Measurements from ENCODE around the gene TMEM125. TPM values are rescaled to one million over a fixed set of nuclear protein-coding genes. Genes with fewer than 3 reads are reported as not detected.

Gene TMEM125
- total and polyA plus RNA-seq, 7 donors, result not detected

- TF ChIP-seq, protein P1, sequence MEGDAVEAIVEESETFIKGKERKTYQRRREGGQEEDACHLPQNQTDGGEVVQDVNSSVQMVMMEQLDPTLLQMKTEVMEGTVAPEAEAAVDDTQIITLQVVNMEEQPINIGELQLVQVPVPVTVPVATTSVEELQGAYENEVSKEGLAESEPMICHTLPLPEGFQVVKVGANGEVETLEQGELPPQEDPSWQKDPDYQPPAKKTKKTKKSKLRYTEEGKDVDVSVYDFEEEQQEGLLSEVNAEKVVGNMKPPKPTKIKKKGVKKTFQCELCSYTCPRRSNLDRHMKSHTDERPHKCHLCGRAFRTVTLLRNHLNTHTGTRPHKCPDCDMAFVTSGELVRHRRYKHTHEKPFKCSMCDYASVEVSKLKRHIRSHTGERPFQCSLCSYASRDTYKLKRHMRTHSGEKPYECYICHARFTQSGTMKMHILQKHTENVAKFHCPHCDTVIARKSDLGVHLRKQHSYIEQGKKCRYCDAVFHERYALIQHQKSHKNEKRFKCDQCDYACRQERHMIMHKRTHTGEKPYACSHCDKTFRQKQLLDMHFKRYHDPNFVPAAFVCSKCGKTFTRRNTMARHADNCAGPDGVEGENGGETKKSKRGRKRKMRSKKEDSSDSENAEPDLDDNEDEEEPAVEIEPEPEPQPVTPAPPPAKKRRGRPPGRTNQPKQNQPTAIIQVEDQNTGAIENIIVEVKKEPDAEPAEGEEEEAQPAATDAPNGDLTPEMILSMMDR (IDR thresholded peaks at IDR 0.05), result no peak
- no peaks in the 10 kb centered on the region for H3K4me1 ChIP-seq
- no peaks in the 10 kb centered on the region for H3K36me3 ChIP-seq (ENCODE audit: insufficient read depth in 1 of 2, low read depth in 1 of 2)
- H3K4me3 ChIP-seq, result no peak overlapping the region
- no peak overlapping the region for H3K27ac ChIP-seq
- intact Hi-C loops (cut with DNase I), result loop anchor here in 1 of 2 donors (10.0 kb wide), 1 partner anchor 1174 kb away; no protein-coding TSS in a partner anchor
- no peak for ATAC-seq
- no peaks in the 10 kb centered on the region for H3K9me3 ChIP-seq
- 69 to 80% (median 79%) methylated on average over 4 of the region's 4 CpGs for WGBS, 3 donors
- no peak for DNase-seq
- no peaks in the 10 kb centered on the region for H3K27me3 ChIP-seq (ENCODE audit: insufficient read depth in 3 of 3, low read length in 2 of 3)
Measured at GRCh38 chr1:43318831-43319230, 49.0 kb downstream of the TMEM125 start.

GRCh38 chr1:43319288-43319687 lies 49.5 kb downstream of the TMEM125 start:
- Histone ChIP-seq H3K9me3 (no peaks in the 10 kb centered on the region), H3K36me3 (ENCODE audit: insufficient read depth in 1 of 2, low read depth in 1 of 2) (no peaks in the 10 kb centered on the region), H3K27me3 (ENCODE audit: insufficient read depth in 3 of 3, low read length in 2 of 3) (no peaks in the 10 kb centered on the region), H3K4me3 (no peak overlapping the region), H3K4me1 (no peaks in the 10 kb centered on the region), H3K27ac (no peak overlapping the region)
- no peak for DNase-seq
- intact Hi-C loops (cut with DNase I), result loop anchor here in 1 of 2 donors (10.0 kb wide), 1 partner anchor 1174 kb away; no protein-coding TSS in a partner anchor
- 91 to 92% (median 92%) methylated on average over 5 of the region's 5 CpGs for whole genome bisulfite sequencing, 3 donors
- TF ChIP-seq, protein P1 (IDR thresholded peaks at IDR 0.05), result no peak
- no peak for ATAC-seq

- intact Hi-C loops (cut with DNase I), result loop anchor here in 1 of 2 donors (10.0 kb wide), 1 partner anchor 1175 kb away; no protein-coding TSS in a partner anchor
- H3K4me1 ChIP-seq, result no peaks in the 10 kb centered on the region
- DNase-seq, result no peak
- H3K27ac ChIP-seq, result no peak overlapping the region
- ATAC-seq, result no peak
- 65 to 93% (median 67%) methylated on average over 3 of the region's 3 CpGs for WGBS, 3 donors
- no peaks in the 10 kb centered on the region for H3K27me3 ChIP-seq (ENCODE audit: insufficient read depth in 3 of 3, low read length in 2 of 3)
- no peaks in the 10 kb centered on the region for H3K9me3 ChIP-seq
- H3K36me3 ChIP-seq (ENCODE audit: insufficient read depth in 1 of 2, low read depth in 1 of 2), result no peaks in the 10 kb centered on the region
- H3K4me3 ChIP-seq, result no peak overlapping the region
- TF ChIP-seq, protein P1 (IDR thresholded peaks at IDR 0.05), result no peak
Measured at GRCh38 chr1:43319766-43320165, 50.0 kb downstream of the TMEM125 start.

DNA sequence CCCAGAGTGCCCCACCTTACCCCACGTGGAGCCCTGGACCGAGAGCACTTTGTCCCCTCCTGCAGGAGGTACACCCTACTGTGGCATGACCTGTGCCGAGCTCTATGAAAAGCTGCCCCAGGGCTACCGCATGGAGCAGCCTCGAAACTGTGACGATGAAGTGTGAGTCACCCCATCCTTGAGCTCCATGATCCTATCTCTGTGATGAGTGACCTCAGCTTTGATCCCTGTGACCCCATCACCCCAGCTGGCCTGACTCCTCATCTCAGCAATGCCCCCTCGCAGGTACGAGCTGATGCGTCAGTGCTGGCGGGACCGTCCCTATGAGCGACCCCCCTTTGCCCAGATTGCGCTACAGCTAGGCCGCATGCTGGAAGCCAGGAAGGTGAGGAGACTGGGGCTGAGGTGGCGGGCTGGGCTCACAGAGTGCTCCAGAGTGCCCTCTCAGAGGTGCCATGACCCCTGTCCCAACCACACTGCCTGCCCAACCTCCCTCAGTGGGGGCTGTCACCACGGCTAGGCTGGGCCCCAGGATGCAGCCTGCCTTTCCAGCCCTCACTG lies 51.6 kb downstream of the TMEM125 start:
- H3K4me3 ChIP-seq, result no peak overlapping the region
- H3K4me1 ChIP-seq, result no peaks in the 10 kb centered on the region
- no peaks in the 10 kb centered on the region for H3K27me3 ChIP-seq (ENCODE audit: insufficient read depth in 3 of 3, low read length in 2 of 3)
- 91 to 98% (median 93%) methylated on average over 15 to 16 of the region's 16 CpGs for WGBS, 3 donors
- intact Hi-C loops (cut with DNase I), result no loop called here
- TF ChIP-seq, protein P1 (IDR thresholded peaks at IDR 0.05), result no peak
- ATAC-seq (no peak), DNase-seq (no peak)
- no peaks in the 10 kb centered on the region for H3K36me3 ChIP-seq (ENCODE audit: insufficient read depth in 1 of 2, low read depth in 1 of 2)
- H3K27ac ChIP-seq, result no peak overlapping the region
- H3K9me3 ChIP-seq, result no peaks in the 10 kb centered on the region

DNA sequence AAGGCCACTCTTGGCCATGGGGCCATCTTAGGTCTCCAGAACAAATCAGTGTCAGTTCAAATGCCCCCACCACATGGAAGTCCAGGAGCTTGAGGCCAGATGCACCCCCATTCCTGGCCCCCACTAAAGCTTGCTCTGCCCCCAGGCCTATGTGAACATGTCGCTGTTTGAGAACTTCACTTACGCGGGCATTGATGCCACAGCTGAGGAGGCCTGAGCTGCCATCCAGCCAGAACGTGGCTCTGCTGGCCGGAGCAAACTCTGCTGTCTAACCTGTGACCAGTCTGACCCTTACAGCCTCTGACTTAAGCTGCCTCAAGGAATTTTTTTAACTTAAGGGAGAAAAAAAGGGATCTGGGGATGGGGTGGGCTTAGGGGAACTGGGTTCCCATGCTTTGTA lies 52.7 kb downstream of the TMEM125 start:
- intact Hi-C loops (cut with DNase I), result no loop called here
- DNase-seq, result no peak

More for the DNA sequence above, 52.7 kb downstream of the TMEM125 start:
- no peaks in the 10 kb centered on the region for H3K27me3 ChIP-seq (ENCODE audit: insufficient read depth in 3 of 3, low read length in 2 of 3)
- no peaks in the 10 kb centered on the region for H3K4me1 ChIP-seq
- no peak overlapping the region for H3K27ac ChIP-seq
- WGBS, 3 donors, result 81 to 94% (median 88%) methylated on average over 5 of the region's 5 CpGs
- ATAC-seq, result no peak
- no peaks in the 10 kb centered on the region for H3K36me3 ChIP-seq (ENCODE audit: insufficient read depth in 1 of 2, low read depth in 1 of 2)
- H3K4me3 ChIP-seq, result no peak overlapping the region
- H3K9me3 ChIP-seq, result no peaks in the 10 kb centered on the region
- TF ChIP-seq, protein P1 (IDR thresholded peaks at IDR 0.05), result no peak
